ENCODE measurements around the gene AFF1. TPM values are rescaled to one million over a fixed set of nuclear protein-coding genes. Genes with fewer than 3 reads are reported as not detected.

Gene AFF1
- total and polyA plus RNA-seq, 2 of the 4 experiments (the other 2 are of a cell fraction), result 7.0 to 9.6 TPM

DNA sequence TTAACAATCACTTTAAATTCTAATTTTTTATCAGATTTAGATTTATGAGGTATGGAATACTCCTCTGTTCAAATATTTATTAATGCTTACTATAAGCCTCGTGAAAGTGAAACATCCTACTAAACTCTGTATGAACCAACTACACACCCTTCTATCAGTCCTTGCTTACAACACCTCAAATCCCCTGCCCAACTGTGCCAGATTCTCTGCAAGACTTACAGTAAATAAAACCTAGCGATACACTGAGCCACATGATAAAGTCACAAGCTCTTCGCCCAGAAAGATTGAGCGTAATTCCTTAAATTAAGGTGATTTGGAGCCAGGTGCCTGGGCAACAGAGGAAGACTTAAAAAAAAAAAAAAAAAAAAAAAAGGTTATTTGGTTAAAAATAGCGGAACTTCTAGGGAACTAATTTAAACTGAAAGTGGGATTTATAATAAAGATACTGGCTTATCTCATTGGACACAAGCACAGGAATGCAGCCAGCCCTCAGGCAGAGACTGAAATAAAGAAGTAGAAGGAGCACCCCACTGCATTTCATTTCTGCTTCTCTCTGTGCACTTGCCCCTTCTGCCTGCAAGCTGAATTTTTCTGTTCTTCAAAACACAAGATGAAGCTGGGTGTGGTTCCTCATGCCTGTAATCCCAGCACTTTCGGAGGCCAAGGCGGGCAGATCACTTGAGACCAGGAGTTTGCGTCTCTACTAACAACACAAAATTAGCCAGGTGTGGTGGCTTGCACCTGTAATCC lies 25.1 kb upstream of the AFF1 start:
- Histone ChIP-seq H3K14ac (replicated peaks; ENCODE audit: low read depth, low read length) (no peak overlapping the region), H3K4me2 (ENCODE audit: low read depth, low read length) (no peak overlapping the region), H3K27ac (ENCODE audit: insufficient read depth, low read length) (no peak overlapping the region), H4K5ac (ENCODE audit: low read depth, low read length) (no peak overlapping the region), H3K36me3 (ENCODE audit: control insufficient read depth, insufficient read depth, low read length) (no peaks in the 10 kb centered on the region), H3K4me1 (ENCODE audit: control insufficient read depth, insufficient read depth, low read length) (peaks cover 5% of the 10 kb centered on the region), H4K8ac (ENCODE audit: low read depth in 2 of 2, low read length in 2 of 2) (no peak overlapping the region), H3K9me1 (ENCODE audit: insufficient read depth, low read length) (no peaks in the 10 kb centered on the region), H2AK9ac (replicated peaks; ENCODE audit: low read depth, low read length, poor library complexity) (no peak overlapping the region), H3K4me3 (ENCODE audit: insufficient read depth, low read depth, low read length) (no peak overlapping the region), H3K4ac (ENCODE audit: low read depth, low read length) (no peak overlapping the region), H3K23ac (ENCODE audit: low read depth, low read length) (no peak overlapping the region), H3K27me3 (ENCODE audit: control insufficient read depth, insufficient read depth, low read length) (no peaks in the 10 kb centered on the region), H2AK5ac (ENCODE audit: low read depth, low read length) (no peak overlapping the region), H3K9me3 (ENCODE audit: control insufficient read depth, insufficient read depth, low read length) (no peaks in the 10 kb centered on the region), H3K18ac (ENCODE audit: low read depth, low read length) (no peak overlapping the region), H2AFZ (replicated peaks; ENCODE audit: low read length, poor library complexity) (no peak overlapping the region), H3K79me1 (ENCODE audit: low read depth in 1 of 2, low read length in 2 of 2) (no peaks in the 10 kb centered on the region), H2BK15ac (ENCODE audit: low read depth, low read length) (no peak overlapping the region), H3K56ac (ENCODE audit: extremely low read depth, insufficient read depth, low read length) (no peak overlapping the region), H2BK120ac (ENCODE audit: low read depth, low read length) (no peak overlapping the region; the same call in 1 of the 2 replicates), H2BK5ac (ENCODE audit: low read depth, low read length, poor library complexity, severe bottlenecking) (no peak overlapping the region), H4K91ac (ENCODE audit: insufficient read depth, low read depth, low read length) (no peak overlapping the region), H2BK20ac (ENCODE audit: low read depth, low read length) (no peak overlapping the region), H3K9ac (ENCODE audit: low read depth, low read length) (no peak overlapping the region), H4K20me1 (ENCODE audit: insufficient read depth, low read length) (no peaks in the 10 kb centered on the region)
- intact Hi-C loops (cut with micrococcal nuclease) (no loop called here), dilution Hi-C loops (cut with HindIII; ENCODE audit: low sequenced_read_pairs, unreplicated experiment) (no loop called here), in situ Hi-C loops (cut with MboI; ENCODE audit: low sequenced_read_pairs) (loop anchor here (25.0 kb wide), 1 partner anchor 553 kb away; no protein-coding TSS in a partner anchor)
- BruUV-seq (replicated peaks), result no TSS peak
- ATAC-seq (ENCODE audit: low read depth) (no peak), DNase-seq (no peak)
- ChIA-PET POLR2A (ENCODE audit: unreplicated experiment) (no interaction called here), CTCF (interaction anchor here (0.6 to 1.8 kb wide), 3 partner anchors 10 to 304 kb away, joined by 3 to 6 read pairs (median 3); no protein-coding TSS in a partner anchor)
- TF ChIP-seq NFE2L2 (IDR thresholded peaks at IDR 0.05; ENCODE audit: low read depth, low read length) (no peak), CEBPB (IDR thresholded peaks at IDR 0.05; ENCODE audit: low read depth, low read length) (no peak), RAD21 (IDR thresholded peaks at IDR 0.05; ENCODE audit: low read length) (no peak), RCOR1 (IDR thresholded peaks at IDR 0.05; ENCODE audit: insufficient replicate concordance, low read length) (no peak), SMC3 (IDR thresholded peaks at IDR 0.05; ENCODE audit: low read depth, low read length) (no peak), FOS (IDR thresholded peaks at IDR 0.05; ENCODE audit: low read depth, low read length) (no peak), BHLHE40 (IDR thresholded peaks at IDR 0.05; ENCODE audit: low read depth, low read length) (no peak)
- TF ChIP-seq, protein P1, sequence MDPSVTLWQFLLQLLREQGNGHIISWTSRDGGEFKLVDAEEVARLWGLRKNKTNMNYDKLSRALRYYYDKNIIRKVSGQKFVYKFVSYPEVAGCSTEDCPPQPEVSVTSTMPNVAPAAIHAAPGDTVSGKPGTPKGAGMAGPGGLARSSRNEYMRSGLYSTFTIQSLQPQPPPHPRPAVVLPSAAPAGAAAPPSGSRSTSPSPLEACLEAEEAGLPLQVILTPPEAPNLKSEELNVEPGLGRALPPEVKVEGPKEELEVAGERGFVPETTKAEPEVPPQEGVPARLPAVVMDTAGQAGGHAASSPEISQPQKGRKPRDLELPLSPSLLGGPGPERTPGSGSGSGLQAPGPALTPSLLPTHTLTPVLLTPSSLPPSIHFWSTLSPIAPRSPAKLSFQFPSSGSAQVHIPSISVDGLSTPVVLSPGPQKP (IDR thresholded peaks at IDR 0.05; ENCODE audit: borderline replicate concordance, low read depth, low read length), result no peak
- TF ChIP-seq, protein P2, sequence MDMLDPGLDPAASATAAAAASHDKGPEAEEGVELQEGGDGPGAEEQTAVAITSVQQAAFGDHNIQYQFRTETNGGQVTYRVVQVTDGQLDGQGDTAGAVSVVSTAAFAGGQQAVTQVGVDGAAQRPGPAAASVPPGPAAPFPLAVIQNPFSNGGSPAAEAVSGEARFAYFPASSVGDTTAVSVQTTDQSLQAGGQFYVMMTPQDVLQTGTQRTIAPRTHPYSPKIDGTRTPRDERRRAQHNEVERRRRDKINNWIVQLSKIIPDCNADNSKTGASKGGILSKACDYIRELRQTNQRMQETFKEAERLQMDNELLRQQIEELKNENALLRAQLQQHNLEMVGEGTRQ (IDR thresholded peaks at IDR 0.05; ENCODE audit: low read depth, low read length), result no peak
- TF ChIP-seq, protein P3, sequence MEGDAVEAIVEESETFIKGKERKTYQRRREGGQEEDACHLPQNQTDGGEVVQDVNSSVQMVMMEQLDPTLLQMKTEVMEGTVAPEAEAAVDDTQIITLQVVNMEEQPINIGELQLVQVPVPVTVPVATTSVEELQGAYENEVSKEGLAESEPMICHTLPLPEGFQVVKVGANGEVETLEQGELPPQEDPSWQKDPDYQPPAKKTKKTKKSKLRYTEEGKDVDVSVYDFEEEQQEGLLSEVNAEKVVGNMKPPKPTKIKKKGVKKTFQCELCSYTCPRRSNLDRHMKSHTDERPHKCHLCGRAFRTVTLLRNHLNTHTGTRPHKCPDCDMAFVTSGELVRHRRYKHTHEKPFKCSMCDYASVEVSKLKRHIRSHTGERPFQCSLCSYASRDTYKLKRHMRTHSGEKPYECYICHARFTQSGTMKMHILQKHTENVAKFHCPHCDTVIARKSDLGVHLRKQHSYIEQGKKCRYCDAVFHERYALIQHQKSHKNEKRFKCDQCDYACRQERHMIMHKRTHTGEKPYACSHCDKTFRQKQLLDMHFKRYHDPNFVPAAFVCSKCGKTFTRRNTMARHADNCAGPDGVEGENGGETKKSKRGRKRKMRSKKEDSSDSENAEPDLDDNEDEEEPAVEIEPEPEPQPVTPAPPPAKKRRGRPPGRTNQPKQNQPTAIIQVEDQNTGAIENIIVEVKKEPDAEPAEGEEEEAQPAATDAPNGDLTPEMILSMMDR (conservative IDR thresholded peaks at IDR 0.05; ENCODE audit: low read depth, low read length), result no peak
- 80% methylated on average over 2 of the region's 8 CpGs; no CpG with 5 or more reads in 1 of the 2 experiments for WGBS, 2 experiments (ENCODE audit: extremely low coverage in 2 of 2, insufficient read length in 1 of 2)

Measured in IMR-90 (cell line).